GM12891 (cell line): ENCODE measurements around the gene IGDCC3.

Experiments
- POLR2A ChIP-seq: IDR thresholded peaks from 2 replicates; pipeline ENCODE4 v1.6.1; 2011; ENCODE audit warnings: low read depth, low read length, control low read depth
- POLR2AphosphoS5 ChIP-seq: IDR thresholded peaks from 2 replicates; pipeline ENCODE4 v1.6.1; 2011; ENCODE audit warnings: low read depth, low read length, control low read depth
- POU2F2 ChIP-seq: IDR thresholded peaks from 2 replicates; pipeline ENCODE4 v1.6.1; 2011; ENCODE audit warnings: low read depth, mild to moderate bottlenecking, control low read depth, low read length, moderate library complexity

GRCh38 chr15:65363306-65363705, 14.5 kb downstream of the IGDCC3 start:
- TF ChIP-seq POLR2A (no peak), POLR2AphosphoS5 (no peak), POU2F2 (no peak)
